ENCODE data around the gene NCAPG2. TPM values are rescaled to one million over a fixed set of nuclear protein-coding genes. Genes with fewer than 3 reads are reported as not detected.

The NCAPG2 gene
- total and polyA plus RNA-seq, 2 of the 13 experiments (the other 11 are each of a cell fraction or from before 2014, with no cell fraction given) = 15.1 to 30.7 TPM

- no peak for TF ChIP-seq RBM22 (optimal IDR thresholded peaks at IDR 0.05; ENCODE audit: low read length)
These were observed 22.1 kb downstream of the NCAPG2 start (continued) for GRCh38 chr7:158682456-158682855.

DNA sequence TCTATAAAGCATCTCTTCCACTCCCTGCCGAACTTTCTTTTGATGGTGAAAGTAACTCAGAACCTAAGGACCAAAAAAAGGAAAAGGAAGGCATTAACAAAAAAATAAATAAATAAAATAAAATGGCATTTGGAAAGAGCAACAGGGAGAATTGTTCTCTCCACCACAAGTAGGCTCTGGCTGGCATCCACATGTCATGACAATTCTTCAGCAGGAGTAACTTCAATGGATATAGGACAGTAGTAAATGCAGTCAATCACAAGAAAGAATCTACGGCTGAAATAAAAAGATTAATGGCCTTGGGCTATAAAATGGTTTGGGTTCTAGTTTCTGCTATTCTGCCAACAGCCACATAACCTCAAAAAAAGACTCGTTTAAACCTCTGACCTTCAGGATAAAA is 23.9 kb downstream of the NCAPG2 start:
- no peak overlapping the region for H3K9ac ChIP-seq (ENCODE audit: insufficient read depth, low read depth, low read length)
- H3K36me3 ChIP-seq (replicated peaks in 1 of 2; ENCODE audit: control insufficient read depth in 1 of 2, insufficient read depth in 2 of 2, low read length in 2 of 2) = peaks cover 4 to 63% of the 10 kb centered on the region in 2 experiments
- no peaks in the 10 kb centered on the region for H3K4me1 ChIP-seq (ENCODE audit: insufficient read depth, low read length)
- H3K4me2 ChIP-seq (ENCODE audit: low read depth, low read length) = no peak overlapping the region
- FAIRE-seq = no peak
- ATAC-seq = no peak
- H3K9me3 ChIP-seq (ENCODE audit: low read length) = no peaks in the 10 kb centered on the region
- no peaks in the 10 kb centered on the region for H3K27me3 ChIP-seq (ENCODE audit: control insufficient read depth in 1 of 2, insufficient read depth in 2 of 2, low read length in 2 of 2)
- no peak overlapping the region for H2AFZ ChIP-seq (ENCODE audit: low read length)
- no peak overlapping the region for H3K27ac ChIP-seq (ENCODE audit: extremely low read length, insufficient read depth, low read length)
- no peak for TF ChIP-seq PPARG (CRISPR knock-in tag; conservative IDR thresholded peaks at IDR 0.05)
- no peak for TF ChIP-seq ZFY (CRISPR knock-in tag; IDR thresholded peaks at IDR 0.05)
- no peak for TF ChIP-seq ZBTB3 (CRISPR knock-in tag; IDR thresholded peaks at IDR 0.05; ENCODE audit: borderline replicate concordance, low read depth)
- no peak for TF ChIP-seq KLF16 (CRISPR knock-in tag; IDR thresholded peaks at IDR 0.05)
- no peak for TF ChIP-seq ZNF10 (CRISPR knock-in tag; IDR thresholded peaks at IDR 0.05; ENCODE audit: borderline replicate concordance, low read depth)
- no peak for TF ChIP-seq ZGPAT (CRISPR knock-in tag; IDR thresholded peaks at IDR 0.05)
- no peak for TF ChIP-seq SNAI1 (CRISPR knock-in tag; IDR thresholded peaks at IDR 0.05; ENCODE audit: borderline replicate concordance)
- no peak for TF ChIP-seq HOXD1 (CRISPR knock-in tag; IDR thresholded peaks at IDR 0.05)
- TF ChIP-seq, protein P1, sequence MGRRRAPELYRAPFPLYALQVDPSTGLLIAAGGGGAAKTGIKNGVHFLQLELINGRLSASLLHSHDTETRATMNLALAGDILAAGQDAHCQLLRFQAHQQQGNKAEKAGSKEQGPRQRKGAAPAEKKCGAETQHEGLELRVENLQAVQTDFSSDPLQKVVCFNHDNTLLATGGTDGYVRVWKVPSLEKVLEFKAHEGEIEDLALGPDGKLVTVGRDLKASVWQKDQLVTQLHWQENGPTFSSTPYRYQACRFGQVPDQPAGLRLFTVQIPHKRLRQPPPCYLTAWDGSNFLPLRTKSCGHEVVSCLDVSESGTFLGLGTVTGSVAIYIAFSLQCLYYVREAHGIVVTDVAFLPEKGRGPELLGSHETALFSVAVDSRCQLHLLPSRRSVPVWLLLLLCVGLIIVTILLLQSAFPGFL (CRISPR knock-in tag; IDR thresholded peaks at IDR 0.05) = no peak
- ChIA-PET CTCF (ENCODE audit: low intra/inter-chr PET ratio, low total read pairs) (no interaction called here), POLR2A (no interaction called here)
- in situ Hi-C loops (cut with HindIII; ENCODE audit: extremely low pct_ligation_motif_present, low pct_unique_long_range_greater_than_20kb) (no loop called here), intact Hi-C loops (cut with micrococcal nuclease; ENCODE audit: unreplicated experiment) (no loop called here)
- no peaks in the 10 kb centered on the region for H4K20me1 ChIP-seq (ENCODE audit: insufficient read depth, low read length)
- 63% methylated on average over 3 of the region's 3 CpGs for WGBS (ENCODE audit: low lambda C conversion rate)
- no peak overlapping the region for H3K4me3 ChIP-seq (replicated peaks in 1 of 3; ENCODE audit: insufficient read depth in 1 of 3, low read depth in 2 of 3, low read length in 3 of 3)
- no TSS peak for BruUV-seq (replicated peaks)
- no peak for DNase-seq (ENCODE audit: low spot score)
- no peaks in the 10 kb centered on the region for H3K79me2 ChIP-seq (ENCODE audit: insufficient read depth, low read length)

Data from HepG2 (cell line).